Upper lobe of right lung (tissue), 1 donor: ENCODE data around the gene HRH4. TPM values are rescaled to one million over a fixed set of nuclear protein-coding genes. Genes with fewer than 3 reads are reported as not detected.

ENCODE experiments used
- ATAC-seq: fragments of 200-7000 bp; cut with Tn5 transposase; one replicate; pipeline ENCODE4 v1.9.1; 2020; ENCODE audit warnings: mild to moderate bottlenecking, moderate library complexity
- DNase-seq: peaks from one replicate; pipeline ENCODE4 v3.0.0-alpha.2; 2020
- H3K27ac ChIP-seq: fragments of 200-600 bp; one replicate; pipeline ENCODE4 v1.8.0; 2022
- H3K27me3 ChIP-seq: fragments of 200-600 bp; one replicate; pipeline ENCODE4 v1.8.0; 2022; ENCODE audit warnings: mild to moderate bottlenecking
- H3K36me3 ChIP-seq: fragments of 200-600 bp; one replicate; pipeline ENCODE4 v1.8.0; 2022
- H3K4me1 ChIP-seq: fragments of 200-600 bp; one replicate; pipeline ENCODE4 v1.8.0; 2022
- H3K4me3 ChIP-seq: fragments of 200-600 bp; one replicate; pipeline ENCODE4 v1.8.0; 2022; ENCODE audit warnings: mild to moderate bottlenecking
- H3K9me3 ChIP-seq: fragments of 200-600 bp; one replicate; pipeline ENCODE4 v1.8.0; 2022
- intact Hi-C: fragments of 100-400 bp; cut with DNase I; formaldehyde crosslinking; loops from one replicate; pipeline ENCODE4 v1.11.0; 2022
- total RNA-seq: library from RNA; stranded (reverse); fragmentation: NEBNext Ultra II Directional; extraction: Animal tissue kit (Norgen Biotek cat#: 25700); gene quantifications from one replicate; pipeline ENCODE4 v1.2.1, GENCODE V29; 2021
- TF ChIP-seq, protein P1 (sequence below): fragments of 200-600 bp; IDR thresholded peaks from one replicate; pipeline ENCODE4 v1.8.0; 2022; ENCODE audit warnings: antibody characterized with exemption
- donor health status: DM: no; HTN: yes; CAD: no; lungs with severe emphysema.

The HRH4 gene
- total RNA-seq, 1 donor from 2014 or later: 1.7 TPM

DNA sequence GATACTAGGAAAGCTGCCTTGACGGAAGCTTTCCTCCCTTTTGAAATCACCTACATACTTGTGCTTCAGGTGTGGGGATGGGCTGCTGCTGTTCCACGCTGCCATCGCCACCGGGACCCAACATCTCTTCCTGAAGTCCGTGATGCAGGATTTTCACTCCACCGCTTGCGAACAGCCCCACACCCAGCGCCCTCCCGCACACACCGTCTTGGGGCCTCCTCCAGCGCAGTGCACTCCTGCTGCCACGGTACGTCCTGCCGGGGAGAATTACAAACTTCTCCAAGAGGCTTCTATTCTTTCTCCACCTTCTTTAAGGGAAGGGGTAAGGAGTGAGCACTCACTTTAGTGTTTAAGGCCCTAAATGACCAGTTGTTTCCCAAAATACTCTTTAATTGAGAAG is 58.2 kb downstream of the HRH4 start:
- no peak overlapping the region for H3K27ac ChIP-seq
- H3K9me3 ChIP-seq: no peaks in the 10 kb centered on the region
- intact Hi-C loops: no loop called here
- H3K4me3 ChIP-seq: no peak overlapping the region
- H3K27me3 ChIP-seq: no peaks in the 10 kb centered on the region
- no peaks in the 10 kb centered on the region for H3K36me3 ChIP-seq
- DNase-seq (no peak), ATAC-seq (no peak)
- TF ChIP-seq, protein P1, sequence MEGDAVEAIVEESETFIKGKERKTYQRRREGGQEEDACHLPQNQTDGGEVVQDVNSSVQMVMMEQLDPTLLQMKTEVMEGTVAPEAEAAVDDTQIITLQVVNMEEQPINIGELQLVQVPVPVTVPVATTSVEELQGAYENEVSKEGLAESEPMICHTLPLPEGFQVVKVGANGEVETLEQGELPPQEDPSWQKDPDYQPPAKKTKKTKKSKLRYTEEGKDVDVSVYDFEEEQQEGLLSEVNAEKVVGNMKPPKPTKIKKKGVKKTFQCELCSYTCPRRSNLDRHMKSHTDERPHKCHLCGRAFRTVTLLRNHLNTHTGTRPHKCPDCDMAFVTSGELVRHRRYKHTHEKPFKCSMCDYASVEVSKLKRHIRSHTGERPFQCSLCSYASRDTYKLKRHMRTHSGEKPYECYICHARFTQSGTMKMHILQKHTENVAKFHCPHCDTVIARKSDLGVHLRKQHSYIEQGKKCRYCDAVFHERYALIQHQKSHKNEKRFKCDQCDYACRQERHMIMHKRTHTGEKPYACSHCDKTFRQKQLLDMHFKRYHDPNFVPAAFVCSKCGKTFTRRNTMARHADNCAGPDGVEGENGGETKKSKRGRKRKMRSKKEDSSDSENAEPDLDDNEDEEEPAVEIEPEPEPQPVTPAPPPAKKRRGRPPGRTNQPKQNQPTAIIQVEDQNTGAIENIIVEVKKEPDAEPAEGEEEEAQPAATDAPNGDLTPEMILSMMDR: no peak
- H3K4me1 ChIP-seq: no peaks in the 10 kb centered on the region

Other genes with a start within 250 kb of the HRH4 start
- gene OSBPL1A, start 62.8 kb upstream of the HRH4 start, total RNA-seq: 42.0 TPM
- 31.2 TPM for gene IMPACT, start 34.0 kb upstream of the HRH4 start, total RNA-seq